SH-SY5Y (cell line): ENCODE results near the gene PLEKHA7.

ENCODE experiments used
- GATA2 ChIP-seq: IDR thresholded peaks from 2 replicates; pipeline ENCODE4 v1.6.1; 2011; ENCODE audit warnings: mild to moderate bottlenecking, low read depth, low read length
- GATA3 ChIP-seq: IDR thresholded peaks from 2 replicates; pipeline ENCODE4 v1.6.1; 2011; ENCODE audit warnings: low read depth, mild to moderate bottlenecking, low read length, moderate library complexity

The PLEKHA7 gene

GRCh38 chr11:16925561-16926065, 88.6 kb downstream of the PLEKHA7 start:
- TF ChIP-seq GATA3 (no peak), GATA2 (no peak)

GRCh38 chr11:16924826-16925560, 89.2 kb downstream of the PLEKHA7 start:
- TF ChIP-seq GATA2 = no peak
- no peak for TF ChIP-seq GATA3

GRCh38 chr11:16924462-16924825, 89.8 kb downstream of the PLEKHA7 start:
- TF ChIP-seq GATA2 = no peak
- TF ChIP-seq GATA3 = no peak

- TF ChIP-seq GATA2 (no peak), GATA3 (no peak)
Measured at GRCh38 chr11:16923987-16924386, 90.2 kb downstream of the PLEKHA7 start.

- TF ChIP-seq GATA3 (no peak), GATA2 (no peak)
Measured at GRCh38 chr11:16921668-16922067, 92.5 kb downstream of the PLEKHA7 start.

- TF ChIP-seq GATA3 (no peak), GATA2 (no peak)
Measured at GRCh38 chr11:16921019-16921418, 93.2 kb downstream of the PLEKHA7 start.

- TF ChIP-seq GATA2 = no peak
- no peak for TF ChIP-seq GATA3
Measured at GRCh38 chr11:16920559-16920958, 93.7 kb downstream of the PLEKHA7 start.

GRCh38 chr11:16917941-16918340, 96.3 kb downstream of the PLEKHA7 start:
- TF ChIP-seq GATA3 (no peak), GATA2 (no peak)

- TF ChIP-seq GATA3 = no peak
- no peak for TF ChIP-seq GATA2
Measured at GRCh38 chr11:16912692-16913111, 101.5 kb downstream of the PLEKHA7 start.

GRCh38 chr11:16911658-16912057, 102.6 kb downstream of the PLEKHA7 start:
- TF ChIP-seq GATA3 (no peak), GATA2 (no peak)

GRCh38 chr11:16911186-16911585, 103.0 kb downstream of the PLEKHA7 start:
- no peak for TF ChIP-seq GATA2
- no peak for TF ChIP-seq GATA3

GRCh38 chr11:16909359-16910035, 104.7 kb downstream of the PLEKHA7 start:
- TF ChIP-seq GATA3 (no peak), GATA2 (no peak)

- no peak for TF ChIP-seq GATA3
- TF ChIP-seq GATA2 = no peak
Measured at GRCh38 chr11:16905375-16905774, 108.8 kb downstream of the PLEKHA7 start.

GRCh38 chr11:16902781-16903378, 111.3 kb downstream of the PLEKHA7 start:
- TF ChIP-seq GATA3 (no peak), GATA2 (no peak)

- TF ChIP-seq GATA2 (no peak), GATA3 (no peak)
Measured at GRCh38 chr11:16902182-16902581, 112.0 kb downstream of the PLEKHA7 start.

- TF ChIP-seq GATA2 (no peak), GATA3 (no peak)
Measured at GRCh38 chr11:16900491-16900890, 113.7 kb downstream of the PLEKHA7 start.

- TF ChIP-seq GATA3 (no peak), GATA2 (no peak)
Measured at GRCh38 chr11:16899708-16900303, 114.4 kb downstream of the PLEKHA7 start.
